HG03103 (cell line): Measurements from ENCODE around the gene STYXL2.
A peak's percentile ranks its signal among the peaks of the same experiment; 100 is the strongest.

Source experiments
- ATAC-seq: cut with Tn5 transposase; IDR thresholded peaks from one replicate; pipeline ENCODE4 v1.9.1; 2021; ENCODE audit warnings: low read depth; ENCODE audit not compliant: unreplicated experiment

Gene STYXL2

GRCh38 chr1:167093846-167094516 is at the start of gene STYXL2:
STYXL2 (plus strand) TSS chr1:167094075; CDS start chr1:167094850, 775 bp downstream.
- no peak for ATAC-seq

- no peak for ATAC-seq
Observed at GRCh38 chr1:167051907-167052306, 42.0 kb upstream of the STYXL2 start.

- no peak for ATAC-seq
Observed at GRCh38 chr1:167052389-167052788, 41.5 kb upstream of the STYXL2 start.

GRCh38 chr1:167054531-167054930 is 39.3 kb upstream of the STYXL2 start:
- no peak for ATAC-seq

- no peak for ATAC-seq
Observed at GRCh38 chr1:167054946-167055630, 38.8 kb upstream of the STYXL2 start.

GRCh38 chr1:167056529-167057231 is 37.2 kb upstream of the STYXL2 start:
- no peak for ATAC-seq

- ATAC-seq: peak; percentile 50
Observed at GRCh38 chr1:167057241-167057688, 36.6 kb upstream of the STYXL2 start.

- ATAC-seq: no peak
Observed at GRCh38 chr1:167059045-167059808, 34.6 kb upstream of the STYXL2 start.

GRCh38 chr1:167059809-167060107 is 34.1 kb upstream of the STYXL2 start:
- no peak for ATAC-seq

GRCh38 chr1:167060141-167061072 is 33.5 kb upstream of the STYXL2 start:
- no peak for ATAC-seq

- ATAC-seq: no peak
Observed at GRCh38 chr1:167061073-167061464, 32.8 kb upstream of the STYXL2 start.

GRCh38 chr1:167064621-167065020 is 29.3 kb upstream of the STYXL2 start:
- no peak for ATAC-seq

GRCh38 chr1:167065471-167065870 is 28.4 kb upstream of the STYXL2 start:
- no peak for ATAC-seq

- peak; percentile 64 for ATAC-seq
Observed at GRCh38 chr1:167066333-167067122, 27.3 kb upstream of the STYXL2 start.

- ATAC-seq: no peak
Observed at GRCh38 chr1:167067904-167068303, 26.0 kb upstream of the STYXL2 start.

GRCh38 chr1:167068761-167069160 is 25.1 kb upstream of the STYXL2 start:
- no peak for ATAC-seq

GRCh38 chr1:167071286-167071685 is 22.6 kb upstream of the STYXL2 start:
- ATAC-seq: no peak

GRCh38 chr1:167076136-167076710 is 17.7 kb upstream of the STYXL2 start:
- no peak for ATAC-seq
